ENCODE results near the gene ATP5PO. TPM values are rescaled to one million over a fixed set of nuclear protein-coding genes. Genes with fewer than 3 reads are reported as not detected.

Gene ATP5PO
- polyA plus RNA-seq, 1 of the 3 experiments (the other 2 are of a cell fraction), result 148 TPM

DNA sequence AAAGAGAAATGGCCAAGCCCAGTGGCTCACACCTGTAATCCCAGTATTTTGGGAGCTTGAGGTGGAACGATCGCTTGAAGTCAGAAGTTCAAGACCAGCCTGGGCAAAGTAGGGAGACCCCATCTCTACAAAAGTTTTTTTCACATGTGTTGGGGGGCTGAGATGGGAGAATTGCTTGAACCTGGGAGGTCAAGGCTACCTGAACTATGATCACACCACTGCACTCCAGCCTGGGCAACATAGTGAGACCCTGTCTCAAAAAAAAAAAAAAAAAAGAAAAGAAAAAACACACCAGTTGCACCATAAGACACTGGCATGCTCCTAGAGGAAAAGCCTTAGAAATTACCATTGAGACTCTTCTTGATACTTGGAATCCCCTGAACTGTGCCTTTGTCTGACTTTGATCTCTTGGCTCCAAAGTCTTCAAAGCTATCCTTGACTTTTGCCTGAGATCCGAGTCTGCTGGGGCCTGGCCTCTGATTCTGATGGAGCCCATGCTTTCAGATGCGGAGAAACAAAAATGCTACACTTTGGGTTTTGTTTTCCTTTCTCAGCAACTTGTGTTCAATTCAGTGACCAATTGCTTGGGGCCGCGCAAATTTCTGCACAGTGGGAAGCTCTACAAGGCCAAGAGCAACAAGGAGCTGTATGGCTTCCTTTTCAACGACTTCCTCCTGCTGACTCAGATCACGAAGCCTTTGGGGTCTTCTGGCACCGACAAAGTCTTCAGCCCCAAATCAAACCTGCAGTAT is 33.7 kb downstream of the ATP5PO start:
- Histone ChIP-seq H3K4me2 (no peak overlapping the region), H3F3A (replicated peaks; ENCODE audit: insufficient read depth) (no peaks in the 10 kb centered on the region), H3K9me3 (no peaks in the 10 kb centered on the region), H3K9me2 (no peaks in the 10 kb centered on the region), H3K79me2 (ENCODE audit: insufficient read depth) (no peaks in the 10 kb centered on the region), H3K4me1 (ENCODE audit: control insufficient read depth in 1 of 2, insufficient read depth in 2 of 2, low read depth in 1 of 2, low read length in 1 of 2) (no peaks in the 10 kb centered on the region), H3K27ac (ENCODE audit: low read depth in 2 of 2, low read length in 1 of 2) (no peak overlapping the region), H3K9ac (no peak overlapping the region), H3K27me3 (ENCODE audit: insufficient read depth) (no peaks in the 10 kb centered on the region), H3K36me3 (replicated peaks in 1 of 2; ENCODE audit: control insufficient read depth in 1 of 2, insufficient read depth in 2 of 2, low read length in 1 of 2) (no peaks in the 10 kb centered on the region), H4K20me1 (ENCODE audit: insufficient read depth) (no peaks in the 10 kb centered on the region), H2AFZ (ENCODE audit: low read depth) (no peak overlapping the region), H3K4me3 (ENCODE audit: low read depth in 2 of 2, low read length in 1 of 2) (no peak overlapping the region)
- POLR2A ChIA-PET, result no interaction called here
- DNase-seq, result no peak
- TF ChIP-seq ELF1 (IDR thresholded peaks at IDR 0.05) (no peak), FOXM1 (IDR thresholded peaks at IDR 0.05; ENCODE audit: low read depth) (no peak), GATA2 (CRISPR knock-in tag; IDR thresholded peaks at IDR 0.05) (no peak), SMC3 (IDR thresholded peaks at IDR 0.05; ENCODE audit: low read depth, low read length) (no peak), TAF1 (IDR thresholded peaks at IDR 0.05; ENCODE audit: borderline replicate concordance, low read depth, low read length) (no peak), EP300 (IDR thresholded peaks at IDR 0.05; ENCODE audit: borderline replicate concordance in 1 of 2, low read depth in 1 of 2, low read length in 1 of 2) (no peak), RXRA (IDR thresholded peaks at IDR 0.05; ENCODE audit: borderline replicate concordance, low read depth) (no peak), CHD2 (IDR thresholded peaks at IDR 0.05; ENCODE audit: low read length, partially characterized antibody) (no peak), RAD21 (IDR thresholded peaks at IDR 0.05; ENCODE audit: low read length) (no peak), FOXJ3 (CRISPR knock-in tag; IDR thresholded peaks at IDR 0.05) (no peak), MXI1 (IDR thresholded peaks at IDR 0.05; ENCODE audit: low read depth, low read length) (no peak), TCF12 (IDR thresholded peaks at IDR 0.05) (no peak), EZH2phosphoT487 (IDR thresholded peaks at IDR 0.05; ENCODE audit: borderline replicate concordance, low read depth) (no peak), SIN3A (IDR thresholded peaks at IDR 0.05; ENCODE audit: borderline replicate concordance, low read depth, low read length) (no peak), NFIC (IDR thresholded peaks at IDR 0.05; ENCODE audit: borderline replicate concordance) (no peak)
- TF ChIP-seq, protein P1, sequence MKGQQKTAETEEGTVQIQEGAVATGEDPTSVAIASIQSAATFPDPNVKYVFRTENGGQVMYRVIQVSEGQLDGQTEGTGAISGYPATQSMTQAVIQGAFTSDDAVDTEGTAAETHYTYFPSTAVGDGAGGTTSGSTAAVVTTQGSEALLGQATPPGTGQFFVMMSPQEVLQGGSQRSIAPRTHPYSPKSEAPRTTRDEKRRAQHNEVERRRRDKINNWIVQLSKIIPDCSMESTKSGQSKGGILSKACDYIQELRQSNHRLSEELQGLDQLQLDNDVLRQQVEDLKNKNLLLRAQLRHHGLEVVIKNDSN (IDR thresholded peaks at IDR 0.05; ENCODE audit: borderline replicate concordance, low read depth), result no peak
- TF ChIP-seq, protein P2, sequence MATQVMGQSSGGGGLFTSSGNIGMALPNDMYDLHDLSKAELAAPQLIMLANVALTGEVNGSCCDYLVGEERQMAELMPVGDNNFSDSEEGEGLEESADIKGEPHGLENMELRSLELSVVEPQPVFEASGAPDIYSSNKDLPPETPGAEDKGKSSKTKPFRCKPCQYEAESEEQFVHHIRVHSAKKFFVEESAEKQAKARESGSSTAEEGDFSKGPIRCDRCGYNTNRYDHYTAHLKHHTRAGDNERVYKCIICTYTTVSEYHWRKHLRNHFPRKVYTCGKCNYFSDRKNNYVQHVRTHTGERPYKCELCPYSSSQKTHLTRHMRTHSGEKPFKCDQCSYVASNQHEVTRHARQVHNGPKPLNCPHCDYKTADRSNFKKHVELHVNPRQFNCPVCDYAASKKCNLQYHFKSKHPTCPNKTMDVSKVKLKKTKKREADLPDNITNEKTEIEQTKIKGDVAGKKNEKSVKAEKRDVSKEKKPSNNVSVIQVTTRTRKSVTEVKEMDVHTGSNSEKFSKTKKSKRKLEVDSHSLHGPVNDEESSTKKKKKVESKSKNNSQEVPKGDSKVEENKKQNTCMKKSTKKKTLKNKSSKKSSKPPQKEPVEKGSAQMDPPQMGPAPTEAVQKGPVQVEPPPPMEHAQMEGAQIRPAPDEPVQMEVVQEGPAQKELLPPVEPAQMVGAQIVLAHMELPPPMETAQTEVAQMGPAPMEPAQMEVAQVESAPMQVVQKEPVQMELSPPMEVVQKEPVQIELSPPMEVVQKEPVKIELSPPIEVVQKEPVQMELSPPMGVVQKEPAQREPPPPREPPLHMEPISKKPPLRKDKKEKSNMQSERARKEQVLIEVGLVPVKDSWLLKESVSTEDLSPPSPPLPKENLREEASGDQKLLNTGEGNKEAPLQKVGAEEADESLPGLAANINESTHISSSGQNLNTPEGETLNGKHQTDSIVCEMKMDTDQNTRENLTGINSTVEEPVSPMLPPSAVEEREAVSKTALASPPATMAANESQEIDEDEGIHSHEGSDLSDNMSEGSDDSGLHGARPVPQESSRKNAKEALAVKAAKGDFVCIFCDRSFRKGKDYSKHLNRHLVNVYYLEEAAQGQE (IDR thresholded peaks at IDR 0.05; ENCODE audit: low read depth, low read length), result no peak
- TF ChIP-seq, protein P3, sequence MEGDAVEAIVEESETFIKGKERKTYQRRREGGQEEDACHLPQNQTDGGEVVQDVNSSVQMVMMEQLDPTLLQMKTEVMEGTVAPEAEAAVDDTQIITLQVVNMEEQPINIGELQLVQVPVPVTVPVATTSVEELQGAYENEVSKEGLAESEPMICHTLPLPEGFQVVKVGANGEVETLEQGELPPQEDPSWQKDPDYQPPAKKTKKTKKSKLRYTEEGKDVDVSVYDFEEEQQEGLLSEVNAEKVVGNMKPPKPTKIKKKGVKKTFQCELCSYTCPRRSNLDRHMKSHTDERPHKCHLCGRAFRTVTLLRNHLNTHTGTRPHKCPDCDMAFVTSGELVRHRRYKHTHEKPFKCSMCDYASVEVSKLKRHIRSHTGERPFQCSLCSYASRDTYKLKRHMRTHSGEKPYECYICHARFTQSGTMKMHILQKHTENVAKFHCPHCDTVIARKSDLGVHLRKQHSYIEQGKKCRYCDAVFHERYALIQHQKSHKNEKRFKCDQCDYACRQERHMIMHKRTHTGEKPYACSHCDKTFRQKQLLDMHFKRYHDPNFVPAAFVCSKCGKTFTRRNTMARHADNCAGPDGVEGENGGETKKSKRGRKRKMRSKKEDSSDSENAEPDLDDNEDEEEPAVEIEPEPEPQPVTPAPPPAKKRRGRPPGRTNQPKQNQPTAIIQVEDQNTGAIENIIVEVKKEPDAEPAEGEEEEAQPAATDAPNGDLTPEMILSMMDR (IDR thresholded peaks at IDR 0.05), result no peak
- TF ChIP-seq, protein P4, sequence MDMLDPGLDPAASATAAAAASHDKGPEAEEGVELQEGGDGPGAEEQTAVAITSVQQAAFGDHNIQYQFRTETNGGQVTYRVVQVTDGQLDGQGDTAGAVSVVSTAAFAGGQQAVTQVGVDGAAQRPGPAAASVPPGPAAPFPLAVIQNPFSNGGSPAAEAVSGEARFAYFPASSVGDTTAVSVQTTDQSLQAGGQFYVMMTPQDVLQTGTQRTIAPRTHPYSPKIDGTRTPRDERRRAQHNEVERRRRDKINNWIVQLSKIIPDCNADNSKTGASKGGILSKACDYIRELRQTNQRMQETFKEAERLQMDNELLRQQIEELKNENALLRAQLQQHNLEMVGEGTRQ (IDR thresholded peaks at IDR 0.05; ENCODE audit: borderline replicate concordance, low read depth, low read length), result no peak
- TF ChIP-seq, protein P5, sequence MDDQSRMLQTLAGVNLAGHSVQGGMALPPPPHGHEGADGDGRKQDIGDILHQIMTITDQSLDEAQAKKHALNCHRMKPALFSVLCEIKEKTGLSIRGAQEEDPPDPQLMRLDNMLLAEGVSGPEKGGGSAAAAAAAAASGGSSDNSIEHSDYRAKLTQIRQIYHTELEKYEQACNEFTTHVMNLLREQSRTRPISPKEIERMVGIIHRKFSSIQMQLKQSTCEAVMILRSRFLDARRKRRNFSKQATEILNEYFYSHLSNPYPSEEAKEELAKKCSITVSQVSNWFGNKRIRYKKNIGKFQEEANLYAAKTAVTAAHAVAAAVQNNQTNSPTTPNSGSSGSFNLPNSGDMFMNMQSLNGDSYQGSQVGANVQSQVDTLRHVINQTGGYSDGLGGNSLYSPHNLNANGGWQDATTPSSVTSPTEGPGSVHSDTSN (IDR thresholded peaks at IDR 0.05), result no peak
- WGBS (ENCODE audit: low lambda C conversion rate), result 78% methylated on average over 9 of the region's 9 CpGs
- CTCF ChIA-PET, result interaction anchor here (1.2 to 1.5 kb wide), 2 partner anchors 12 to 42 kb away, joined by 3 read pairs; no protein-coding TSS in a partner anchor

All from SK-N-SH (cell line).